ENCODE results near the gene DNAH10. TPM values are rescaled to one million over a fixed set of nuclear protein-coding genes. Genes with fewer than 3 reads are reported as not detected.

DNAH10 gene
- total RNA-seq, 1 donor from 2014 or later, result 22.4 TPM

- DNase-seq (ENCODE audit: low spot score in 2 of 2) (no peak), FAIRE-seq (no peak)
Observed at GRCh38 chr12:123879101-123879500, 117.0 kb downstream of the DNAH10 start.

GRCh38 chr12:123879691-123880090 lies 117.6 kb downstream of the DNAH10 start:
- FAIRE-seq (no peak), DNase-seq (ENCODE audit: low spot score in 2 of 2) (no peak)

GRCh38 chr12:123882161-123882705 lies 120.1 kb downstream of the DNAH10 start:
- FAIRE-seq (no peak), DNase-seq (ENCODE audit: low spot score in 2 of 2) (no peak)

- FAIRE-seq (no peak), DNase-seq (ENCODE audit: low spot score in 2 of 2) (no peak)
Observed at GRCh38 chr12:123886258-123886657, 124.2 kb downstream of the DNAH10 start.

- FAIRE-seq, result no peak
- no peak for DNase-seq (ENCODE audit: low spot score in 2 of 2)
Observed at GRCh38 chr12:123886931-123887582, 125.0 kb downstream of the DNAH10 start.

GRCh38 chr12:123888989-123889388 lies 126.9 kb downstream of the DNAH10 start:
- no peak for FAIRE-seq
- no peak for DNase-seq (ENCODE audit: low spot score in 2 of 2)

- FAIRE-seq (no peak), DNase-seq (ENCODE audit: low spot score in 2 of 2) (no peak)
Observed at GRCh38 chr12:123889848-123890535, 127.9 kb downstream of the DNAH10 start.

- DNase-seq (ENCODE audit: low spot score in 2 of 2) (no peak), FAIRE-seq (no peak)
Observed at GRCh38 chr12:123890536-123890902, 128.4 kb downstream of the DNAH10 start.

GRCh38 chr12:123891011-123891410 lies 128.9 kb downstream of the DNAH10 start:
- FAIRE-seq, result no peak

GRCh38 chr12:123891516-123892179 lies 129.5 kb downstream of the DNAH10 start:
- FAIRE-seq (no peak), DNase-seq (ENCODE audit: low spot score in 2 of 2) (no peak)

More at GRCh38 chr12:123891011-123891410, 128.9 kb downstream of the DNAH10 start:
- DNase-seq (ENCODE audit: low spot score in 2 of 2), result no peak

GRCh38 chr12:123892180-123892559 lies 130.1 kb downstream of the DNAH10 start:
- DNase-seq (ENCODE audit: low spot score in 2 of 2) (no peak), FAIRE-seq (no peak)

- no peak for FAIRE-seq
- no peak for DNase-seq (ENCODE audit: low spot score in 2 of 2)
Observed at GRCh38 chr12:123892853-123893252, 130.8 kb downstream of the DNAH10 start.

GRCh38 chr12:123893276-123893675 lies 131.2 kb downstream of the DNAH10 start:
- no peak for DNase-seq (ENCODE audit: low spot score in 2 of 2)
- FAIRE-seq, result no peak

GRCh38 chr12:123894823-123895345 lies 132.8 kb downstream of the DNAH10 start:
- DNase-seq (ENCODE audit: low spot score in 2 of 2), result no peak
- FAIRE-seq, result no peak

GRCh38 chr12:123895451-123895850 lies 133.3 kb downstream of the DNAH10 start:
- DNase-seq (ENCODE audit: low spot score in 2 of 2) (no peak), FAIRE-seq (no peak)

GRCh38 chr12:123896767-123897166 lies 134.7 kb downstream of the DNAH10 start:
- DNase-seq (ENCODE audit: low spot score in 2 of 2) (no peak), FAIRE-seq (no peak)

- DNase-seq (ENCODE audit: low spot score in 2 of 2) (no peak), FAIRE-seq (no peak)
Observed at GRCh38 chr12:123897221-123897620, 135.1 kb downstream of the DNAH10 start.

- no peak for DNase-seq (ENCODE audit: low spot score in 2 of 2)
- FAIRE-seq, result no peak
Observed at GRCh38 chr12:123898673-123899072, 136.6 kb downstream of the DNAH10 start.

- no peak for FAIRE-seq
- DNase-seq (ENCODE audit: low spot score in 2 of 2), result no peak
Observed at GRCh38 chr12:123899368-123899767, 137.3 kb downstream of the DNAH10 start.

GRCh38 chr12:123900871-123901376 lies 138.8 kb downstream of the DNAH10 start:
- FAIRE-seq, result no peak

GRCh38 chr12:123902821-123903220 lies 140.7 kb downstream of the DNAH10 start:
- no peak for FAIRE-seq
- no peak for DNase-seq (ENCODE audit: low spot score in 2 of 2)

More at GRCh38 chr12:123900871-123901376, 138.8 kb downstream of the DNAH10 start:
- DNase-seq (ENCODE audit: low spot score in 2 of 2), result no peak
